NCI-H526 (cell line): Measurements from ENCODE around the gene MAGI2.
A peak's percentile ranks its signal among the peaks of the same experiment; 100 is the strongest.
"Not testable (repeated sequence)": the region's sequence is repeated elsewhere in the genome, so short reads cannot be mapped to it uniquely, and the experiment has no call there.

Experiments used
- DNase-seq, 2 experiments: peaks; one replicate each; lab custom pipeline; 2025; lab: John Stamatoyannopoulos, UW

Gene MAGI2

DNA sequence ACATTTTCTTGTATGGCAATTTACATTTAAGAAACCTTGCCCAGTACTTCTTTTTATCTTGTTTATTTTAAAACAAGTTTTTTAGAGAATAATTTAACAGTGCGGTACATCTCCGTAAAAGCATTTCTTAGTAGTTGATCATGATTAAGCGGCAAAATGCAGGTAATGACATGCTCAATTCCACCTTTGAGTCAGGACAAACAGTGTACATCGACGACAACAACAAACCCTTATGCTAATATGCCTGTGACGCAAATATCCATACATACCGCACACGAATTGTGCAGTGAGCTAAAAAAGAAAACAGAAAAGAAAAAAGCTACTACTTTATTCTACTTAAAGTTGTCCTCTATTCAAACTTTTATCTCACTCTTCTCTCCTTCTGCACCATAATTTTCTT lies 1.9 kb downstream of the MAGI2 start:
- DNase-seq, result peak in 1 of 2 experiments; percentile 29

DNA sequence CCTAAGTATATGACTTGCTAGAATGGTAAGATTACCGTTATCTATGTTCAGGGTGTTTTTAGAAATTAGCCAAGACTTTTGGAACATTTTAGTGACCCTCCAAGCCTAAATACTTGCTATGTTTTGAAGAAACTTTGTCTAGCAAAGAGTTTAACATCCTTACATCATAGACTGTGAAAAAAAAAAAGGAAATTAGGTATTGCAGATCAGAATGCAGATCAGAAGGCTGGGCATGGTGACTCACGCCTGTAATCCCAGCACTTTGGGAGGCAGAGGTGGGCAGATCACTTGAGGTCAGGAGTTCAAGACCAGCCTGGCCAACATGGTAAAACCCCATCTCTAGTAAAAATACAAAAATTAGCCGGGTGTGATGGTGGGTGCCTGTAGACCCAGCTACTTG lies 10.7 kb downstream of the MAGI2 start:
- DNase-seq, result not testable (repeated sequence)

- no peak for DNase-seq
Observed at GRCh38 chr7:79436378-79436777, 17.1 kb downstream of the MAGI2 start.

GRCh38 chr7:79434867-79435266 lies 18.6 kb downstream of the MAGI2 start:
- DNase-seq, result no peak

DNA sequence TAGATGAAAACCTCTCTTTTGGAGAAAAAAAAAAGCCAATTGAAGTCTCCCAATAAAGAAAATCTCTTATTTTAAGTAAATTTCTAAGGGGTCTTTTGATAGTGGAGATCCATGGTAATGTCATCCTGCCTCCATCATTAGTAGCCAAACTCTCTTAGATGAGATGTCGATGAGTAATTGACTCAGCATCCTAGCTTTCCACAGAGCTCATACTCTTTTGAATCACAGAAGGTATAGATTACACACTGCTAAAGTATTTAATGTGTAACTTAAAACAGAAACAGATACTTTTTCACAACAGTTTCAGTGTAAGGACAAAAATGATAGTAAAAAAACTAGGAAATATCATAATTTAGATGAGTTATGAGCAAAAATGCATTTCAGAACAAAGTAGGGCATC lies 19.4 kb downstream of the MAGI2 start:
- DNase-seq, result no peak

DNA sequence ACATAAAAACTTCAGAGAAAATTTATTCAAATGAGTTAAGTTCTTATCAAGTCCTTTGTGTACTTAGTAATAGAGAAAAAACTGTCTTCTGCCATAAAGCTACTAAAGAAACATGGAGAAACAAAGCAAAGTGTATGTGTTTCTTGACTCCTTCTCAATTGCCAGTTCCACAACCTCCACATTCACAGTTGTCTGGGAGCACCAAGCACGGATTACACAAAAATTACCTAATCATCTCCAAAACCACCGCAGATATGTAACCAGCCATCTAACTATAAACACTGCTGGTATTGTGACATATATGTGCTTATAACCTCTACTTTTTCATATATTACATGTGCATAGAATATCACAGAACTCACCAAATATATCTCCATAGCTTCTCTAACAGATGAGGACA lies 23.1 kb downstream of the MAGI2 start:
- no peak for DNase-seq

GRCh38 chr7:79425665-79426064 lies 27.8 kb downstream of the MAGI2 start:
- no peak for DNase-seq

DNA sequence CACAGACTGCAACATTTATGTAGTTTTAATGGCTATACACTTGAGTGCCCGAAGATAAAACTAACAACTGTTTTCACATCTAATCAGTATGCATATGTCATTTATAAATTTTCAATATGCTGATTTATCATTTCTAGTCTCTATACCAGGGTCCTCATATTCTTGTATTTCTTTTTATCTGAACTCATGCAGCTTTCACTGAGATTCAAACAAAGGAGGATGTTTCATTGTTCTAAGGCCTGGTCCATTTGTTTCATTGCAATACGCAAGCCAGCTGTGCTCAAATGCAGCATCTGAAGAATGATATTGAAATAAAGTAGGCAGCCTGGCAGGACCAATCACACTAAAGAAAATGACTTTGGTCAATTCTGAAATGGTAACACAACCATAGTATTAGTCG lies 31.7 kb downstream of the MAGI2 start:
- DNase-seq, result no peak

GRCh38 chr7:79420464-79420863 lies 33.0 kb downstream of the MAGI2 start:
- no peak for DNase-seq

GRCh38 chr7:79414910-79415309 lies 38.6 kb downstream of the MAGI2 start:
- DNase-seq, result no peak

DNA sequence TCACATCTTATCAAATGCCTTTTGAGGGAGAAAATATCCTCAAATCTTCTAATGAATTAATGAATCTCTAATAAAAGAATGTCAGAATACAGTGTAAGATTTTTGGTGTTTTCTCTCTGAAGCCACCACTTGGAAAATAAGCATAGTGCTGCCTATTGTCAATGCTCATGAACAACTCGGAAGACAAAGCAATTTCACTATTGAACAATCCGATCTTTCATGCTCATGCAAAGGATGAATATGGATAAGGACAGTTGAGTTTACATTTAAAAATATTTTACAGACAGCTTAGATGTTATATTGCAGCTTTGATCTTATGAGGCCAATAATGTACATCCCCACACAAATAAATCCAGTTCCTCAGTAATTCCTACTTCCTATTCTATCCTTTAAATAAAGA lies 40.6 kb downstream of the MAGI2 start:
- DNase-seq, result no peak

DNA sequence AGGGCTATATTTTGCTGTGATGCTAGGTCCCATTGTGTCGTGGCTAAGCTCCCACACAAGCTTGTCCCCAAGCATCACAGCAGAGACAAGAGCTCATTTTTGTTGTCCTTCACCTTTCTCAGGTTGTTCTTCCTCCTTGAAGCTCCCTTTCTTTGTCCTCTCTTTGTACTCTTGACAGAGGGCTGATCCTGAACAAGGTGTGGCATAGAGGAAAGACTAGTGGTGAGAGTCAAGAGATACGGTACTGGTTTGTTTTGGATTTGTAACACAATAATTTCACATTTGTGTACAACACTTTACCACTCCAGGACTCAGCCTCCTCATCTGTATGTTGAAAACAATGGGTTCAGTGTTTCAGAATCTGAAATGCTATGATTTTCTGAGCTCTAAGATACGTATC lies 41.0 kb downstream of the MAGI2 start:
- DNase-seq, result no peak

GRCh38 chr7:79410345-79410744 lies 43.1 kb downstream of the MAGI2 start:
- DNase-seq, result no peak

DNA sequence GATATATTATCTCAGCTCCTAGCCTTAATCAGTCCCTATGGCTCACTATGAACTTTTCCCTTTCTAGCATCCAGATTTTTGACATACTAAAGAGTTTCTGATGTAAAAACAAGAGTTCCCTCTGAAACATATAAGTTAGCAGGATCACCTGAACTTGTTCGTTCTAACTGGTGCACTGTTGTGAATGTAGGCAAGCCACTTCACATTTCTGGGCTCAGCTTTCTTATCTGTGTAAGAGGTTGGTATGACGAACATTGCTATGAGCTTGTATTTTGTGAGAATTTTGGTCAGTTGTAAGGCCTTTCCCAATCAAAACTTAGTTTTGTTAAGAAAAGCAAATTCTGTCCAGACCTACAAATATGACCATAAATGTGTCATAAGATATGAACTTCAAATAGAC lies 46.1 kb downstream of the MAGI2 start:
- no peak for DNase-seq

DNA sequence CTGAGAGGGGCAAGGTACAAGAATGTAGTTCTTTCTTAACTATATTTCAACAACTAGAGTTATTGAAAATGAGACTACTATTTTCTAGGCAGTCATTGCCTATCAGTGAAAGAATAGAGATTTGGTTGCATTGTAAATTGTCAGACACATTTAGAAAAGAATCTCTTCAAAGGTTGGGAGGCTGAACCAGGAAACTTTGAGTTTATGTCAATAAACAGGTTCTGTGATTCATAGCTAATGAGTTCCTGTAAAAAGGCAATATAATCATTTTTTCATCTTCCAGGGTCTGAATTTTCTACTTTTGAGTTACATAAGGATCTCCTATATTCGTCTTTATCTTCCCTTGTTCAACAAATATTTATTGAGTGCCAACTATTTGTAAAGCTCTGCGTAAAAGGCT lies 47.1 kb downstream of the MAGI2 start:
- DNase-seq, result no peak

GRCh38 chr7:79405368-79405767 lies 48.1 kb downstream of the MAGI2 start:
- DNase-seq, result no peak

GRCh38 chr7:79403879-79404278 lies 49.6 kb downstream of the MAGI2 start:
- DNase-seq, result no peak

GRCh38 chr7:79403451-79403850 lies 50.0 kb downstream of the MAGI2 start:
- DNase-seq, result no peak

GRCh38 chr7:79401254-79401653 lies 52.2 kb downstream of the MAGI2 start:
- DNase-seq, result no peak

DNA sequence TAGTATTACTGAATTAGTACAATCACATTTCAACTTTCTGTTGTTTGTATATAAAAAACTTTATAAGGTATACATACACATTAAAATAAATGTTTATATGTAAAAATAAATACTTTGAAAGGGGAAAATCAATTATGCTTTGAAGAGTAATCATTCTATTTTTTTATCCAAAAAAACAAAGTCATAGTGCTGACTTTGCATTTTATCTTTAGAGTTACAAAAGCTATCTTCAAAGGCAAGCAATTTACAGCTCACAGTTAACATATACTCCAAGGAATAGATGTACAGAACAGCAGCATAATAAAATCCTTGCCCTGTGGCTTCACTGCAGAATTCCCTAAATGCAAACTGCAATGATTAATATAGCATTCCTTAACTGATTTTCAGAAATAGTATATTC lies 53.2 kb downstream of the MAGI2 start:
- DNase-seq, result no peak

GRCh38 chr7:79398138-79398749 lies 55.2 kb downstream of the MAGI2 start:
- DNase-seq, result no peak

GRCh38 chr7:79386688-79387422 lies 66.6 kb downstream of the MAGI2 start:
- DNase-seq, result no peak

GRCh38 chr7:79381921-79382320 lies 71.5 kb downstream of the MAGI2 start:
- no peak for DNase-seq

DNA sequence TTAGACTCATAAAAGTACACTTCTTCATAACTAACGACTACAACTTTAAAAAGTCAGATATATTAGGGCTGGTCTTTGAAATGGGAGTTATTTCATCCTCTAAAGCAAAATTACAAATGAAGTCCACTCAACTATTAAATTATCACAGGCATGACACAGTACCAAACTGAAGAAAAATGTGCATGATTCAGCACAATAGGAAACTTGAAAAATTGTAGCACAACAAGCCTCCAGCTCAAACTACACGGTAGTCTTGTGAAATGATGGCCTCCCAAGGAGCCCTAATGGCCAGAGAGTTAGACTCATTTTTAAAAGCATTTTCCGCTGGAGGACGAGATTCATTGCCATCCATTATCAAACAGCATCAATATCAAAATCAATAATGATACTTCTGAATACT lies 76.4 kb downstream of the MAGI2 start:
- no peak for DNase-seq
